GM12874 (cell line): ENCODE results near the gene NRP1.

Experiments used
- CTCF ChIP-seq: IDR thresholded peaks from 2 replicates; pipeline ENCODE4 v1.5.1; 2011; ENCODE audit warnings: low read depth, mild to moderate bottlenecking, control low read depth, low read length, moderate library complexity; ENCODE audit not compliant: insufficient read depth

Gene NRP1

DNA sequence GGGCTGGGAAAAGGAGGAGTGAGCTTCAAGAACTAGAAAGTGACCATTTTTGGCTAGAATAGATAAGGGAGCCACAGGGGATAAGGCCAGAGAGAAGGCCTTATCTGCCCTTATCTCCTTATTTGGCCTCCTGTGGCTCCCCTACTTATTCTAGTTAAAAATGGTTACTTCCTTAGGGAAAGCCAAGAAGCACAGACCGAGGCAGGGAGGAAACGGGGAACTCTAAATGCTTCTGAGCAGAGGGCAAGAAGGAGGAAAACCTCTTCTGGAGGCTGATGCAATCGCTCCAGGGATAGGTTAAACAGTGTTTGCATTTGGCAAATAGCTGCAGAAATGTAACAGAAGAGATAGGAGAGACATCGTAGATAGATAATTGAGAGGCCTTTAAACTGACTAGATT lies 18.6 kb downstream of the NRP1 start:
- TF ChIP-seq CTCF = no peak

DNA sequence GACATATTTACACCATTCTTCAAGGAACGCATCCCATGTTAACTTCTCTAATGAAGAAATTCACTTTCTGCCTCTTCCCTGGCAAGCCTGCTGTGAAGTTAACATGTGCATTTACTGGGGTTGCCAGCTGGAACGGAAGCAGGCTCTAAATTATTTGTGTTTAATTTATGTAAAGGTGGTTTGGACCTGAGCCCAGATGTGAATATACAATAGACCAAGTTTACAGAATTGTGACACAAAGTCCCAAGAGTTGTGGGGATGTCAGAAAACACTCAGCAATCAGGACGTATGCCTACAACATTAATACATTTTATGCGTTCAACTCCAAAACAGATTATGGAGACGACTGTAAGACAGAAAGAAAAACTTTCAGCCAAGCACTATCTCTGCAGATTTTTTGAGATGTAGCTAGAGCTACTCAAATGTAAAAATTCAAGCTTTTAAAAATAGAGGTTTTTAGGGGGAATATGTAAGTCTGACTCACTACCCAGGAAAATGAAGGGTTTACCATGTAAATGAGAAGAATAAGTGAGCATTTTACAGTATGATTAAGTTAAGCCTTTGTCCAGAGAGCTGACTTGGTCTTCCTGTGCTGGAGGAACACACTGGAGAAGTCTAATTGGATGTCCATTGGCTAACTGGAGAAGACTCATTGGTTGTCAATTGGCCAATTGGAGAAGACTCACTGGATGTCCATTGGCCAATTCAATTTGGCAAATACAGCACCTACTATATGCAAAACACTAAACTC lies 19.5 kb downstream of the NRP1 start:
- no peak for TF ChIP-seq CTCF

DNA sequence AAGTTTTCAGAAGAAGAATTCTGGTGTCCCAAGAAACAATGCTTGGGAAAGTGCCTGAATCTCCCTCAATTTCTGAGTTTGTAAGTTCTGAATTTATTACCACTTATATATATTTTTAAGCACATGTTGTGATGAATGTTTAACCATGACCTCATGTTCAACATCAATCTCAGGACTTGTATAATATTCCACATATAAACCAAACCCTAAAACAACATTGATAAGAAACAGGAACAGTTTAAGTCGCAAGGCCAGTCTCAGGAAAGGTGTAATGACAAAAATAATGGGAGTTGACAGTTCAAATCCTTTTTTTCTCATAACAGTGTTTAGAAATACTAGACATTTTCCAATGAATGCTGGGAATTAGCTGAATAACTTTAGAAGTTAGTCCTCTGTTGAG lies 22.8 kb downstream of the NRP1 start:
- TF ChIP-seq CTCF = no peak

DNA sequence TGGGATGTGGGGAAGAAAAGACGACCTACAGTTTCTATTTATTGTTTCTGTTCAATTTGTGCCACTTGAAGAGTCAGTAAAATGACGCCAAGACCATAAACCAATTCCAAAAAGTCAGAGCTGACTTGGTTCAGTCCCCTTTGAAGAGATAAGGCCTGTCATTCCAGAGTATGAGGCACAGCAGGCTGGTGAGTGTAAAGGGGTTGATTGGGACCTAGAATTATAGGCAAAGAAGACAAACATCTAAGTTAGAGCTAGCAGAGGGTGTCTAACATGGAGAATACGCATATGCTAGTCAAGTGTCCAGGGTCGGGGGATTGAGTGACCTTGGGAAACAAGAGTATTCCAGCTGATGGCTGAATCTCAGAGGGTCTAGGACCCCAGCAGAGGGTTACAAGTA lies 23.6 kb downstream of the NRP1 start:
- no peak for TF ChIP-seq CTCF

DNA sequence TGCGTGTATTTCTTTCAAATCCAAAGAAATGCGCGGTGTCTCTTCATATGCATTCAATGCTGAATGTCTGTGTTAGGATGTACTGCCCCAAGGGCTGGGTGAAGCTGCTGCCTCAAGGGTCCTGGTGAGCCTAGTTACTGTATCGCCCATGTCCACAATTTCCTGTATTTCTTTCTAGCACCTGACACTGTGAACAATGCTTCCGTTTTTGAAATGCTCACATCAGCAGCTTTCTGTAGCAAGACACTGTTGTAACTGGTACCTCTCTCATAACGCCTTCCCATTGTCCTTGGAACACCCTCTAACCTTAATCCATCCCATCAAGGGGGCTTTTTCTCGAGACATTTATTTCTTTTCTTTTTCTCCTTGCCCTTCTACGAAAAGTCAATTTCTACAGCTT lies 25.1 kb downstream of the NRP1 start:
- TF ChIP-seq CTCF = no peak

DNA sequence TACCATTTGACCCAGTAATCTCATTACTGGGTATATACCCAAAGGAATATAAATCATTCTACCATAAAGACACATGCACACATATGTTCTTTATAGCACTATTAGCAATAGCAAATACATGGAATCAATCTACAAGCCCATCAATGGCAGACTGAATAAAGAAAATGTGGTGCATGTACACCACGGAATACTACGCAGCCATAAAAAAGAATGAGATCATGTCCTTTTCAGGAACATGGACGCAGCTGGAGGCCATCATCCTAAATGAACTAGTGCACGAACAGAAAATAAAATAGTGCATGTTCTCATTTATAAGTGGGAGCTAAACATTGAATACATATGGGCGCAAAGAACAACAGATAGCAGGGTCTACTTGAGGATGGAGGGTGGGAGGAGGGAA lies 26.6 kb downstream of the NRP1 start:
- TF ChIP-seq CTCF = no peak

DNA sequence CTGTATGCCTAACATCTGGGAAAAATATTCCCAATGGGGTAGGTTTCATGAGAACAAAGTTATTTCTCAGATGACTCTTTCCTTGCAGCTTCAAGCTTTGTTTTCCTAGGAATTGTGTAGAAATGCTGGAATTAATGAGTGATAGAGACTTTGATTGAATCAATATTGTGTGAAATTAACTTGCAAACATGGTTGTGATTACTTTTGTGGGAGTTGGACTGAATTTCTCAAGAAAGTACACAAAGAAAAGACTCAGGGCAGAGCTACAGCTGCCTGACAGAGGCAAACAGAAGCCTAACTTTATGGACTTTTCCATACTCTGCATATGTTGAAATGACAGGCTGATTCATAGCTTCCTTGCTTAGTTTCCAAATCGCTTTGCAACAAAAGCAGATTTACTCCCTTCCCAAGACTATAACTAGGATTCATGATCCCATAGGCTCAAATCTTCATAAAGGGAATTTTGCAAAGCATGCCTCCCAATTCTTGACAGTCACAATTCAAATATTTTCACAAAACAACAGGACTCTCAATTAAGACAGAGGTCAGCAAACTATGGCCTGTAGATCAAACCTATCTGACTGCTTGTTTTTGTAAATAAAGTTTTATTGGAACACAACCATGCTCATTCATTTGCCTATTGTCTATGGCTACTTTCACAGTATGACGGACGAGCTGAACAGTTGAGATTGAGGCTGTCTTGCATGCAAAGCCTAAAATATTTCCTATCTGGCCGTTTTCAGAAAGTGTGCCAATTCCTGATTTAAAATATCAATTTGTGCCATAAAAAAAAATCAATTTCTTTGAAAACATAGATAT lies 27.6 kb downstream of the NRP1 start:
- TF ChIP-seq CTCF = no peak
